OCI-LY7 (cell line): Measurements from ENCODE around the gene RABGGTB.
"Not testable (repeated sequence)": the region's sequence is repeated elsewhere in the genome, so short reads cannot be mapped to it uniquely, and the experiment has no call there.

Source experiments
- EZH2phosphoT487 ChIP-seq: fragments of 200-600 bp; sonication (generic); IDR thresholded peaks from 2 replicates; pipeline ENCODE4 v1.6.1; 2018; ENCODE audit warnings: low read depth, borderline replicate concordance, mild to moderate bottlenecking, mixed run types, antibody characterized with exemption, low read length, moderate library complexity, mixed read lengths
- TF ChIP-seq, protein P1 (sequence below): fragments of 200-600 bp; sonication (generic); conservative IDR thresholded peaks from 2 replicates; pipeline ENCODE4 v1.5.1; 2014; ENCODE audit warnings: mild to moderate bottlenecking, antibody characterized with exemption, low read length, moderate library complexity, mixed read lengths

DNA sequence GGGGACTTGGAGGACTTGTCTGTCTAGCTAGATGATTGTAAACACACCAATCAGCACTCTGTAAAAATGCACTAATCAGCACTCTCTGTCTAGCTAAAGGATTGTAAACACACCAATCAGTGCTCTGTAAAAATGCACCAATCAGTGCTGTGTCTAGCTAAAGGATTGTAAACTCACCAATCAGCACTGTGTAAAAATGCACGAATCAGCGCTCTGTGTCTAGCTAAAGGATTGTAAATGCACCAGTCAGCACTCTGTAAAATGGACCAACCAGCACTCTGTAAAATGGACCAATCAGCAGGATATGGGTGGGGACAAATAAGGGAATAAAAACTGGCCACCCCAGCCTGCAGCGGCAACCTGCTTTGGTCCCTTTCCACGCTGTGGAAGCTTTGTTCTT, 27.5 kb upstream of the RABGGTB start:
- TF ChIP-seq, protein P1, sequence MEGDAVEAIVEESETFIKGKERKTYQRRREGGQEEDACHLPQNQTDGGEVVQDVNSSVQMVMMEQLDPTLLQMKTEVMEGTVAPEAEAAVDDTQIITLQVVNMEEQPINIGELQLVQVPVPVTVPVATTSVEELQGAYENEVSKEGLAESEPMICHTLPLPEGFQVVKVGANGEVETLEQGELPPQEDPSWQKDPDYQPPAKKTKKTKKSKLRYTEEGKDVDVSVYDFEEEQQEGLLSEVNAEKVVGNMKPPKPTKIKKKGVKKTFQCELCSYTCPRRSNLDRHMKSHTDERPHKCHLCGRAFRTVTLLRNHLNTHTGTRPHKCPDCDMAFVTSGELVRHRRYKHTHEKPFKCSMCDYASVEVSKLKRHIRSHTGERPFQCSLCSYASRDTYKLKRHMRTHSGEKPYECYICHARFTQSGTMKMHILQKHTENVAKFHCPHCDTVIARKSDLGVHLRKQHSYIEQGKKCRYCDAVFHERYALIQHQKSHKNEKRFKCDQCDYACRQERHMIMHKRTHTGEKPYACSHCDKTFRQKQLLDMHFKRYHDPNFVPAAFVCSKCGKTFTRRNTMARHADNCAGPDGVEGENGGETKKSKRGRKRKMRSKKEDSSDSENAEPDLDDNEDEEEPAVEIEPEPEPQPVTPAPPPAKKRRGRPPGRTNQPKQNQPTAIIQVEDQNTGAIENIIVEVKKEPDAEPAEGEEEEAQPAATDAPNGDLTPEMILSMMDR, result not testable (repeated sequence)
- not testable (repeated sequence) for TF ChIP-seq EZH2phosphoT487
